Measurements from ENCODE around the gene SHROOM3. TPM values are rescaled to one million over a fixed set of nuclear protein-coding genes. Genes with fewer than 3 reads are reported as not detected.

Gene SHROOM3
- total RNA-seq, 1 donor from 2014 or later, result 6.9 TPM

DNA sequence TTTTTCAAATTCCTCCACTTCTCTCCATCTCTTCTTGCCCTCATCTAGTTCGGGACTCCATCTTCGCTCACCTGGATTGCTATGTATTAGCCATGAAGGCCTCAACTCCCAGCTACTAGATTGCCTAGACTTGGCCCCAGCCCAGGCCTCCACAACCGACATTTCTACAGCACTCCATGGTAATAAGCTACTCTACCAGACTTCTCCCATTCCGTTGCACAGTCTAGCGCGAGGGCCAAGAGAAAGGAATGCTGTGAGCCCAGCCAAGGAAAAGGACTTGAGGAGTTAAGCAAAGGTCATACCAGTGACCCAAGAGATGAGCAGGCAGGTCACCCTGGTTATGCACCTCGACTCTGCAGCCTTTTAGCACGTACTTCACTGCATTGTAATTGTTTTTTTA, 387.3 kb downstream of the SHROOM3 start:
- no peak for DNase-seq (ENCODE audit: extremely low spot score in 2 of 2)
- Histone ChIP-seq H3K36me3 (no peaks in the 10 kb centered on the region), H3K27ac (no peak overlapping the region), H3K9me3 (no peaks in the 10 kb centered on the region), H3K4me1 (no peaks in the 10 kb centered on the region), H3K4me3 (no peak overlapping the region), H3K27me3 (no peaks in the 10 kb centered on the region)
- TF ChIP-seq POLR2AphosphoS5 (IDR thresholded peaks at IDR 0.05; ENCODE audit: insufficient read depth in 1 of 2, low read depth in 1 of 2) (no peak), POLR2A (IDR thresholded peaks at IDR 0.05) (no peak)
- TF ChIP-seq, protein P1, sequence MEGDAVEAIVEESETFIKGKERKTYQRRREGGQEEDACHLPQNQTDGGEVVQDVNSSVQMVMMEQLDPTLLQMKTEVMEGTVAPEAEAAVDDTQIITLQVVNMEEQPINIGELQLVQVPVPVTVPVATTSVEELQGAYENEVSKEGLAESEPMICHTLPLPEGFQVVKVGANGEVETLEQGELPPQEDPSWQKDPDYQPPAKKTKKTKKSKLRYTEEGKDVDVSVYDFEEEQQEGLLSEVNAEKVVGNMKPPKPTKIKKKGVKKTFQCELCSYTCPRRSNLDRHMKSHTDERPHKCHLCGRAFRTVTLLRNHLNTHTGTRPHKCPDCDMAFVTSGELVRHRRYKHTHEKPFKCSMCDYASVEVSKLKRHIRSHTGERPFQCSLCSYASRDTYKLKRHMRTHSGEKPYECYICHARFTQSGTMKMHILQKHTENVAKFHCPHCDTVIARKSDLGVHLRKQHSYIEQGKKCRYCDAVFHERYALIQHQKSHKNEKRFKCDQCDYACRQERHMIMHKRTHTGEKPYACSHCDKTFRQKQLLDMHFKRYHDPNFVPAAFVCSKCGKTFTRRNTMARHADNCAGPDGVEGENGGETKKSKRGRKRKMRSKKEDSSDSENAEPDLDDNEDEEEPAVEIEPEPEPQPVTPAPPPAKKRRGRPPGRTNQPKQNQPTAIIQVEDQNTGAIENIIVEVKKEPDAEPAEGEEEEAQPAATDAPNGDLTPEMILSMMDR (IDR thresholded peaks at IDR 0.05), result no peak
- intact Hi-C loops (cut with DNase I), result no loop called here

DNA sequence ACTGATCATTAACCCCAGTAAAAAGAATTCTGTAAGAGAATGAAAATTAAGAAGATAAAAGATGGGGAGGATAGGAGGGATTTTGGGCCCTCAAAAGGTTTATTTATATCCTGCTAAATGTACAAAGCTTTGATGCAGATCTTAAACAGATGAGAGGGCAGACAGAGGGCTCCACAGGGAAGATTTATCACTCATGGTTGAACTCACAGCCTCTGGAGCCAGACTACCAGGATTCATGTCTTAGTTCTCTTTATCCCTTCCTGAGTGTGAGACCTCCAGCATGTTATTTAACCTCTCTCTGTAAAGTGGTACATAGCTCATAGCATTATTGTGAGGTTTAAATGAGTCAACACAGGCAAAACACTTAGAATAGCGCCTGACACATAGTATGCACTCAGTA, 388.5 kb downstream of the SHROOM3 start:
- H3K9me3 ChIP-seq, result no peaks in the 10 kb centered on the region
- no peak for TF ChIP-seq POLR2AphosphoS5 (IDR thresholded peaks at IDR 0.05; ENCODE audit: insufficient read depth in 1 of 2, low read depth in 1 of 2)
- no peak for TF ChIP-seq POLR2A (IDR thresholded peaks at IDR 0.05)
- TF ChIP-seq, protein P1 (IDR thresholded peaks at IDR 0.05), result no peak
- H3K4me1 ChIP-seq, result no peaks in the 10 kb centered on the region
- no peak for DNase-seq (ENCODE audit: extremely low spot score in 2 of 2)
- no peaks in the 10 kb centered on the region for H3K27me3 ChIP-seq
- H3K36me3 ChIP-seq, result no peaks in the 10 kb centered on the region
- H3K27ac ChIP-seq, result no peak overlapping the region
- intact Hi-C loops (cut with DNase I), result no loop called here
- no peak overlapping the region for H3K4me3 ChIP-seq

DNA sequence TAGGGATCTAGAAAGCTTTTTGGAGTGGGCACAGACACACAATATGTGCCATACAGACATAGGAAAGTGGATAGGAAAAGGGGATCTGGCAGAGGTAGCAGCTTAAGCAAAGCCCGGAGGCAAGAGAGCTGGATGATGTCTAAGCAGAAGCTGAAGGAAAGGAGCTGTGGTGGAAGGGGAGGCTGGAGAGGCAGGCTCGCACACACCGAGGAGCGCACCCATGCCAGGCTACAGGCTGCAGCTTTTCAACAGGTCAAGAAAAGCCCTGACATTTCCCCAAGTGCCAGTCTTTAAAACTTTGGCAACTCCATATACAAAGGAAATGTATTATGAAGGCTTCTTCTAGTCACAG, 395.6 kb downstream of the SHROOM3 start:
- Histone ChIP-seq H3K4me1 (peaks cover 20% of the 10 kb centered on the region), H3K9me3 (no peaks in the 10 kb centered on the region), H3K27ac (no peak overlapping the region), H3K27me3 (no peaks in the 10 kb centered on the region), H3K36me3 (no peaks in the 10 kb centered on the region), H3K4me3 (no peak overlapping the region)
- no peak for DNase-seq (ENCODE audit: extremely low spot score in 2 of 2)
- intact Hi-C loops (cut with DNase I), result no loop called here
- TF ChIP-seq, protein P1 (IDR thresholded peaks at IDR 0.05), result no peak
- TF ChIP-seq POLR2A (IDR thresholded peaks at IDR 0.05) (no peak), POLR2AphosphoS5 (IDR thresholded peaks at IDR 0.05; ENCODE audit: insufficient read depth in 1 of 2, low read depth in 1 of 2) (no peak)

DNA sequence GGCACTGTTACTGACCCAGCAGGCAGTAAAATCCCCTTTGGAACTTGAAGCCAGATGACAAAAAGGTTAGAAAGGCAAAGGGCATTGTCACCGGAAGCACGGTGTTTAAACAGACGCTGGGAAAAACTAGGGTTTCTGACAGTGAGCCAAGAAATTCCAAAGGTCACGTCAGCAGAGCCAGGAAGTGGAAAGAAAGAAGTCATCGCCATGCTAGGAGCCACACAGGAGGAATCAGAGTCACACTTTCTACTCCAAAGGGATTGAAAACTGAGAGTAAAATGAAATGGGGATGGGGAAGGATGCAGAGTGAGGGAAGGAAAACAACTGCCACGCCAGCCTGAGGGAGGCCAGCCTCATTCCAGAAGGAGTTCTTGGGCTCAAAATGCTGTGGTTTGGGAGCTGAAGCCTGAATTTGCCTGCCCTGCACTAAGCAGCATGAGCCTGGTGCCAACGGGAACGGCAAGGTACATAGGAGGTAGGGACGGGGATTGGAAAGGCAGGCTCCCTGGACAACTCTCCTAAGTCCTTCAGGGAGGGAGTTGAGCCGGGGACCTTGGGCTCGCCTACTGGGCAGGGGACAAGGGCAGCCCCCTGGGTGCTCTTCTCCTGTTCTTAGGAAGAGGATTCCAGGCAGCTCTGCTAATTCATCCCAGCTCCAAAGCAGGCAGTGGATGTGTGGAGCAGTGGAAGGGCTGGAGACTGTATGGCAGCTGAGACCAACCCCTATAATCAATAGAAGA, 396.1 kb downstream of the SHROOM3 start:
- Histone ChIP-seq H3K9me3 (no peaks in the 10 kb centered on the region), H3K27me3 (no peaks in the 10 kb centered on the region), H3K4me1 (peaks cover 20% of the 10 kb centered on the region), H3K27ac (peak overlapping the region; percentile 21), H3K36me3 (no peaks in the 10 kb centered on the region), H3K4me3 (no peak overlapping the region)
- intact Hi-C loops (cut with DNase I), result no loop called here
- TF ChIP-seq, protein P1 (IDR thresholded peaks at IDR 0.05), result no peak
- peak in 1 of 2 donors; percentile 78 for TF ChIP-seq POLR2AphosphoS5 (IDR thresholded peaks at IDR 0.05; ENCODE audit: insufficient read depth in 1 of 2, low read depth in 1 of 2)
- no peak for DNase-seq (ENCODE audit: extremely low spot score in 2 of 2)

DNA sequence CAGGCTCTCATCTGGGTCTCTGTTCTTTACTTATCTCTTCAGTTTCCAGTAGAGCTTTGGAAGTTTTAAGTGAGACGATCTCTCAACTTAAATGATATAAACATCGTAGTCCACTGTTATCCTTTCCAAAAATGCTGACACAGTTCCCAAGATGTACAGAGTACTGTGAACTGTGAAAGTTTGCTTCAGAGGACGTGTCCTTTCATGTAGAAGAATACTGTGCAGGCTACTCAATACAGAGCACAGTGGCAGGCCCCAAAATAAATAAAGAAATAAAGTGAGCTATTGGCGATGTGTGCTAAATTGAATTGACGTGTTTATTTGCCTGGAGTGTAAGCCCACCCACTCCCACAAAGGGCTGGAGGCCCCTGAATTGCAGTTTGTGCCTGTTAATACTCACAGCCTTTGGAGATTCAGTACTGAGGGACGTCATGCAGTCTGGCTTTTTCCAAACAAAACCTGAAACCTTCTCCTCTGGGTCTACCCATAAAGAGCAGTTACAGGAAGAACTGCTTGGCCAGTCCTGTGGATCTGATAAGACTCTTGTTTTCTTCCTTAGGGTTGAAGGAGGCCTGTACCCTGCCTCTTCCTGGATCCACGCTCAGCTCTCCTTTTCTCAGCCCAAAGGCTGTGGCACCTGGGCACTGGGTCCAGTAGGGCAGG, 396.8 kb downstream of the SHROOM3 start:
- no peaks in the 10 kb centered on the region for H3K36me3 ChIP-seq
- TF ChIP-seq POLR2AphosphoS5 (IDR thresholded peaks at IDR 0.05; ENCODE audit: insufficient read depth in 1 of 2, low read depth in 1 of 2) (no peak), POLR2A (IDR thresholded peaks at IDR 0.05) (no peak)
- TF ChIP-seq, protein P1 (IDR thresholded peaks at IDR 0.05), result no peak
- H3K27me3 ChIP-seq, result no peaks in the 10 kb centered on the region
- H3K4me3 ChIP-seq, result no peak overlapping the region
- H3K27ac ChIP-seq, result peak overlapping the region; percentile 21
- H3K9me3 ChIP-seq, result no peaks in the 10 kb centered on the region
- intact Hi-C loops (cut with DNase I), result no loop called here
- DNase-seq (ENCODE audit: extremely low spot score in 2 of 2), result no peak
- H3K4me1 ChIP-seq, result peaks cover 20% of the 10 kb centered on the region
